OCI-LY3 (cell line): ENCODE results near the gene SH3BP5L.

Experiments
- EZH2phosphoT487 ChIP-seq: fragments of 200-600 bp; shearing (Covaris generic); IDR thresholded peaks from 2 replicates; pipeline ENCODE4 v1.6.1; 2018; ENCODE audit warnings: antibody characterized with exemption, mixed run types, low read depth
- TF ChIP-seq, protein P1 (sequence below): fragments of 200-600, 300-600 bp; sonication (generic); IDR thresholded peaks from 2 replicates; pipeline ENCODE4 v1.5.1; 2014; ENCODE audit warnings: antibody characterized with exemption, low read length, low read depth

DNA sequence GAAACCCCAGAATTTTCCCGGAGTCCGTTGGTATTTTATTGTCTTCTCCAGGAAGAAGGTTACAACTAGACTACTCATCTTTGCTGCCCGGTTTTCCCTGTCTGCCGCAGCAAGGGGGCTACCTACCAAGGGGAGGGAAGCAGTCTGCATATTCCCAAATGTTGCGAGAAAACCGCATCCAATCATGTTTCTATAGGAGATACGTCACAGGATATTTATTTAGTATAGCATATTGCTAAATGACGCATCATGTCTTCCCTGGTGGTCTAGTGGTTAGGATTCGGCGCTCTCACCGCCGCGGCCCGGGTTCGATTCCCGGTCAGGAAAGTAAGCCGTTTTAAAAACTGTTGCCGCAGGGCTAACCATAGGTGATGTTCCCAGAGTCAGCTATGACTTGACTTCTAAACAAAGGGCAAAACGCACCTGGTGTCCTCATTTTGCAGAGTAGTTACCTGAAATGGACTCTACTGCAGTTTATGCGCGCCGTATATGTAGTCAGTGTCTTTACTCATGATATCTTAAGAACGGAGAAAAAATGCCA lies 48.3 kb upstream of the SH3BP5L start:
- TF ChIP-seq, protein P1, sequence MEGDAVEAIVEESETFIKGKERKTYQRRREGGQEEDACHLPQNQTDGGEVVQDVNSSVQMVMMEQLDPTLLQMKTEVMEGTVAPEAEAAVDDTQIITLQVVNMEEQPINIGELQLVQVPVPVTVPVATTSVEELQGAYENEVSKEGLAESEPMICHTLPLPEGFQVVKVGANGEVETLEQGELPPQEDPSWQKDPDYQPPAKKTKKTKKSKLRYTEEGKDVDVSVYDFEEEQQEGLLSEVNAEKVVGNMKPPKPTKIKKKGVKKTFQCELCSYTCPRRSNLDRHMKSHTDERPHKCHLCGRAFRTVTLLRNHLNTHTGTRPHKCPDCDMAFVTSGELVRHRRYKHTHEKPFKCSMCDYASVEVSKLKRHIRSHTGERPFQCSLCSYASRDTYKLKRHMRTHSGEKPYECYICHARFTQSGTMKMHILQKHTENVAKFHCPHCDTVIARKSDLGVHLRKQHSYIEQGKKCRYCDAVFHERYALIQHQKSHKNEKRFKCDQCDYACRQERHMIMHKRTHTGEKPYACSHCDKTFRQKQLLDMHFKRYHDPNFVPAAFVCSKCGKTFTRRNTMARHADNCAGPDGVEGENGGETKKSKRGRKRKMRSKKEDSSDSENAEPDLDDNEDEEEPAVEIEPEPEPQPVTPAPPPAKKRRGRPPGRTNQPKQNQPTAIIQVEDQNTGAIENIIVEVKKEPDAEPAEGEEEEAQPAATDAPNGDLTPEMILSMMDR: no peak
- no peak for TF ChIP-seq EZH2phosphoT487
